Measurements from ENCODE around the gene TTC28.
A peak's percentile ranks its signal among the peaks of the same experiment; 100 is the strongest.

Gene TTC28

GRCh38 chr22:28012832-28013460, 666.7 kb downstream of the TTC28 start:
- ChIA-PET POLR2A (no interaction called here), CTCF (interaction anchor here (7.2 kb wide), 1 partner anchor 131 kb away, joined by 66 read pairs; no protein-coding TSS in a partner anchor)
- TF ChIP-seq CTCF (IDR thresholded peaks at IDR 0.05; ENCODE audit: control extremely low read depth, extremely low read depth, low read depth, missing control alignments) = no peak
- DNase-seq (ENCODE audit: extremely low spot score) = no peak

GRCh38 chr22:28009272-28009827, 670.3 kb downstream of the TTC28 start:
- peak; percentile 98 for TF ChIP-seq CTCF (IDR thresholded peaks at IDR 0.05; ENCODE audit: control extremely low read depth, extremely low read depth, low read depth, missing control alignments)
- POLR2A ChIA-PET = interaction anchor here (0.8 kb wide), 1 partner anchor 26 kb away, joined by 3 read pairs; no protein-coding TSS in a partner anchor
- DNase-seq (ENCODE audit: extremely low spot score) = peak; percentile 90
- CTCF ChIA-PET = interaction anchor here (0.6 to 7.2 kb wide), 6 partner anchors 19 to 131 kb away, joined by 3 to 66 read pairs (median 4); no protein-coding TSS in a partner anchor

- TF ChIP-seq CTCF (IDR thresholded peaks at IDR 0.05; ENCODE audit: control extremely low read depth, extremely low read depth, low read depth, missing control alignments) = no peak
- DNase-seq (ENCODE audit: extremely low spot score) = no peak
- POLR2A ChIA-PET = no interaction called here
- CTCF ChIA-PET = interaction anchor here (0.6 to 7.2 kb wide), 8 partner anchors 18 to 131 kb away, joined by 3 to 66 read pairs (median 5); no protein-coding TSS in a partner anchor
Measured at GRCh38 chr22:28008649-28009048, 671.0 kb downstream of the TTC28 start.

- POLR2A ChIA-PET = no interaction called here
- TF ChIP-seq CTCF (IDR thresholded peaks at IDR 0.05; ENCODE audit: control extremely low read depth, extremely low read depth, low read depth, missing control alignments) = no peak
Measured at GRCh38 chr22:28008056-28008455, 671.6 kb downstream of the TTC28 start.

GRCh38 chr22:28006271-28006670, 673.4 kb downstream of the TTC28 start:
- DNase-seq (ENCODE audit: extremely low spot score) = no peak
- ChIA-PET CTCF (interaction anchor here (1.0 to 3.0 kb wide), 7 partner anchors 14 to 126 kb away, joined by 3 to 6 read pairs (median 3); no protein-coding TSS in a partner anchor), POLR2A (no interaction called here)
- TF ChIP-seq CTCF (IDR thresholded peaks at IDR 0.05; ENCODE audit: control extremely low read depth, extremely low read depth, low read depth, missing control alignments) = no peak

More at GRCh38 chr22:28008056-28008455, 671.6 kb downstream of the TTC28 start:
- CTCF ChIA-PET = interaction anchor here (0.7 to 1.5 kb wide), 3 partner anchors 17 to 126 kb away, joined by 3 to 6 read pairs (median 5); no protein-coding TSS in a partner anchor
- no peak for DNase-seq (ENCODE audit: extremely low spot score)

- CTCF ChIA-PET = interaction anchor here (1.0 to 3.0 kb wide), 3 partner anchors 114 to 124 kb away, joined by 3 to 6 read pairs (median 3); no protein-coding TSS in a partner anchor
- TF ChIP-seq CTCF (IDR thresholded peaks at IDR 0.05; ENCODE audit: control extremely low read depth, extremely low read depth, low read depth, missing control alignments) = no peak
- DNase-seq (ENCODE audit: extremely low spot score) = no peak
- POLR2A ChIA-PET = no interaction called here
Measured at GRCh38 chr22:28005513-28005912, 674.1 kb downstream of the TTC28 start.

Measured in GM10248 (cell line).